Type B pancreatic cell (in vitro differentiated cells): ENCODE results near the gene PAFAH1B1. TPM values are rescaled to one million over a fixed set of nuclear protein-coding genes. Genes with fewer than 3 reads are reported as not detected.
"Not testable (repeated sequence)": the region's sequence is repeated elsewhere in the genome, so short reads cannot be mapped to it uniquely, and the experiment has no call there.

Experiments
- DNase-seq: peaks from one replicate; pipeline ENCODE4 v3.0.0; 2021; ENCODE audit warnings: mixed read lengths; ENCODE audit not compliant: unreplicated experiment; ENCODE audit errors: extremely low spot score
- H3K27ac Mint-ChIP-seq: 2 replicates; pipeline ENCODE4 v1.8.0; 2021; ENCODE audit warnings: mild to moderate bottlenecking, mixed read lengths
- H3K27me3 Mint-ChIP-seq: 2 replicates; pipeline ENCODE4 v1.8.0; 2021; ENCODE audit warnings: mixed read lengths
- H3K36me3 Mint-ChIP-seq: 2 replicates; pipeline ENCODE4 v1.8.0; 2021; ENCODE audit warnings: mixed read lengths
- H3K4me1 Mint-ChIP-seq: one replicate; pipeline ENCODE4 v1.8.0; 2021; ENCODE audit warnings: mixed read lengths; ENCODE audit not compliant: unreplicated experiment
- H3K4me3 Mint-ChIP-seq: 2 replicates; pipeline ENCODE4 v1.8.0; 2021; ENCODE audit warnings: mild to moderate bottlenecking, mixed read lengths
- H3K9me3 Mint-ChIP-seq: 2 replicates; pipeline ENCODE4 v1.8.0; 2021; ENCODE audit warnings: mixed read lengths
- total RNA-seq: library from RNA; stranded (reverse); gene quantifications from 2 replicates; pipeline ENCODE4 v1.2.1, GENCODE V29; 2021; ENCODE audit warnings: low replicate concordance
- TF ChIP-seq, protein P1 (sequence below): fragments of 200-600 bp; sonication (generic); conservative IDR thresholded peaks from 2 replicates; pipeline ENCODE4 v1.5.0; 2021; ENCODE audit warnings: antibody characterized with exemption, mild to moderate bottlenecking

The PAFAH1B1 gene
- total RNA-seq, 1 donor from 2014 or later = 126 TPM

DNA sequence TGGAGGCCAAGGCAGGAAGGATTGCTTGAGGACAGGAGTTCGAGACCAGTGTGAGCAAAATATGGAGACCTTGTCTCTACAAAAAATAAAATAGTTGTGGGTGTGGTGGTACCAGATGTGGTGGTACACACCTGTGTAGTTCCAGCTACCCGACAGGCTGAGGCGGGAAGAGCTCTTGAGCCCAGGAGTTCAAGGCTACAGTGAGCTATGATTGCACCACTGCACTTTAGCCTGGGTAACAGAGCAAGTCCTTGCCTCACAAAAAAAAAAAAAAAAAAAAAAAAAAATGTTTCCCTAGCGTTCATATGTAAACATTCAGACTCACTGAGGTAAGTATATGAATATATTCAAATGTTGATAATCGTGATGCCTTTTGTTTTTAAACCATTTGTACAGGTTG is 78.6 kb downstream of the PAFAH1B1 start:
- H3K27me3 Mint-ChIP-seq = no peaks in the 10 kb centered on the region
- no peak overlapping the region for H3K27ac Mint-ChIP-seq
- H3K4me3 Mint-ChIP-seq = no peak overlapping the region
- H3K4me1 Mint-ChIP-seq = no peaks in the 10 kb centered on the region
- TF ChIP-seq, protein P1, sequence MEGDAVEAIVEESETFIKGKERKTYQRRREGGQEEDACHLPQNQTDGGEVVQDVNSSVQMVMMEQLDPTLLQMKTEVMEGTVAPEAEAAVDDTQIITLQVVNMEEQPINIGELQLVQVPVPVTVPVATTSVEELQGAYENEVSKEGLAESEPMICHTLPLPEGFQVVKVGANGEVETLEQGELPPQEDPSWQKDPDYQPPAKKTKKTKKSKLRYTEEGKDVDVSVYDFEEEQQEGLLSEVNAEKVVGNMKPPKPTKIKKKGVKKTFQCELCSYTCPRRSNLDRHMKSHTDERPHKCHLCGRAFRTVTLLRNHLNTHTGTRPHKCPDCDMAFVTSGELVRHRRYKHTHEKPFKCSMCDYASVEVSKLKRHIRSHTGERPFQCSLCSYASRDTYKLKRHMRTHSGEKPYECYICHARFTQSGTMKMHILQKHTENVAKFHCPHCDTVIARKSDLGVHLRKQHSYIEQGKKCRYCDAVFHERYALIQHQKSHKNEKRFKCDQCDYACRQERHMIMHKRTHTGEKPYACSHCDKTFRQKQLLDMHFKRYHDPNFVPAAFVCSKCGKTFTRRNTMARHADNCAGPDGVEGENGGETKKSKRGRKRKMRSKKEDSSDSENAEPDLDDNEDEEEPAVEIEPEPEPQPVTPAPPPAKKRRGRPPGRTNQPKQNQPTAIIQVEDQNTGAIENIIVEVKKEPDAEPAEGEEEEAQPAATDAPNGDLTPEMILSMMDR = no peak
- peaks cover 42% of the 10 kb centered on the region for H3K36me3 Mint-ChIP-seq
- no peak for DNase-seq
- no peaks in the 10 kb centered on the region for H3K9me3 Mint-ChIP-seq

DNA sequence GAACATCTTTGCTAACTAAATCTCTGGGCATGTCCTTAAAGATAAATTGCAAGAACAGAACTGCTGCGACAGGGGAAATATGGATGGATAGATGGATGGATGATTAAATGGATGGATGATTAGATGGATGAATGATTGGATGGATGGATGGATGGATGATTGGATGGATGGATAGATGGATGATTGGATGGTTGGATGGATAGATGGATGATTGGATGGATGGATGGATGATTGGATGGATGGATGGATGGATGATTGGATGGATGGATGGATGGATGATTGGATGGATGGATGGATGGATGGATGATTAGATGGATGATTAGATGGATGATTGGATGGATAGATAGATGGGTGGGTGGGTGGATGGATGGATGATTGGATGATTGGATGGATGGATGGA is 85.8 kb downstream of the PAFAH1B1 start:
- not testable (repeated sequence) for H3K4me3 Mint-ChIP-seq, H3K9me3 Mint-ChIP-seq, H3K27ac Mint-ChIP-seq, H3K27me3 Mint-ChIP-seq, DNase-seq, H3K4me1 Mint-ChIP-seq
- peaks cover 35% of the 10 kb centered on the region for H3K36me3 Mint-ChIP-seq

DNA sequence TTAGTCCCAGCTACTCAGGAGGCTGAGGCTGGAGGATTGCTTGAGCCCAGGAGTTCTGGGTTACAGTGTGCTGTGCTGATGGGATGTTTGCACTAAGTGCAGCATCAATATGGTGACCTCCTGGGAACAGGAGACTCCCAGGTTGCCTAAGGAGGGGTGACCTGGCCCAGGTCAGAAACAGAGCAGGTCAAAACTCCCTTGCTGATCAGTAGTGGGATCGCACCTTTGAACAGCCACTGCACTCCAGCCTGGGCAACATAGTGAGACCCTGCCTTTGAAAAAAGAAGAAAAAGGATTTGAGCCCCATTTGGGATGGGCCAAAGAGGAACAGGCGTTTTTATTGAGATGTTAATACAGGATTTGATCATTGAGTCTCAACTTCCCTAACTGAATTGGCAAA is 87.5 kb downstream of the PAFAH1B1 start:
- H3K9me3 Mint-ChIP-seq = no peaks in the 10 kb centered on the region
- H3K36me3 Mint-ChIP-seq = peaks cover 27% of the 10 kb centered on the region
- H3K4me3 Mint-ChIP-seq = no peak overlapping the region
- DNase-seq = no peak
- H3K27me3 Mint-ChIP-seq = no peaks in the 10 kb centered on the region
- no peaks in the 10 kb centered on the region for H3K4me1 Mint-ChIP-seq
- TF ChIP-seq, protein P1 = no peak
- H3K27ac Mint-ChIP-seq = peak overlapping the region; percentile 31

DNA sequence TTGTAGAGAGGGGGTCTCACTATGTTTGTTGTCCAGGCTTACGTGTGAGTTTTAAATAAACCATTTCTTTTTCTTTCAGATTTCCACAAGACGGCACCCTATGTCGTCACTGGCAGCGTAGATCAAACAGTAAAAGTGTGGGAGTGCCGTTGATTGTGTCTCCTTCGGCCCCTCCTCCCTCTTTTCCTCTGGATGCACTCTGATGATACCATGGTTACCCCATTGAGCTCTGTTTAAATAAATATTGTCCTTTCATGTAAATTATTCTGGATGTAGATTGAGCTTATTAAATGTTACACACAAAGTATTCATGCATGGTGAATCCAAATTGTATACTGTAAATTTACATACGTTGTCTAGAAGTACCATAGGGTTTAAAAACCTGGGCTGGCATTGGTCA is 88.2 kb downstream of the PAFAH1B1 start:
- Mint-ChIP-seq H3K27ac (peak overlapping the region; percentile 31), H3K9me3 (no peaks in the 10 kb centered on the region), H3K4me3 (no peak overlapping the region), H3K36me3 (peaks cover 24% of the 10 kb centered on the region), H3K4me1 (no peaks in the 10 kb centered on the region), H3K27me3 (no peaks in the 10 kb centered on the region)
- TF ChIP-seq, protein P1 = no peak
- DNase-seq = no peak

DNA sequence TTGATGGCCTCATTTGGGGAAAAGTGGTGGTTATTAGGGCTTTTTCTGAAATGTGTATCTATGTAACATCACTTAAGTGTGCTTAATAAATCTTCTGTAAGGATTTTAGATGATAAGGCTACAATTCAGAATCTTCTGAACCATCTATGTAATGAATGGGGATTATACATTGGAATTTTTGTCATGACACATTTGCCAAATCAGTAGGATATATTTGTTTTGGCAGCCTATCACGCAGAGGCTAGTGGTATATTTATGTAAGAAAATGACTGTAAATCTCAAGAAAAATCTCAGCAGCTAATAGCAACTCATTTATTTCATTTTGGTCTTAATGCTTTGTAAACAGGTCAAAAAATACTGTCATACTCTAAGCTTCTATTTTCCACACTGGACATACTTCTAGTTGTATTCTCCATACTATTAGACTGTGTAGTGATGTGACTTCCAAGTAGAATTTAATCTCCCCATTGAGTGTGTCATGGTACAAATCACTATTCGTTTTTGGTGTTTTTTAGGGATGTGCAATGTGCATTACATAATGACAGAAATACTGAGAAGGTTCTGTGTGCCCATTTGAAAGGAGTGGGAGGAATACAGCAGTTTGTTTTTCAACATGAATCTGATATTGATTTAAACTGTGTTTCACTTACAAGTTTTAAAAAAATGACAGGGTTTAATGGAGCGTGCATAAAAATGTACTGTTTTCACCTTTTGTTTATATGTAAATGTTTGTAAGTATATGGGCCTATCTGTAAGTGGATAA is 88.9 kb downstream of the PAFAH1B1 start:
- peaks cover 18% of the 10 kb centered on the region for H3K36me3 Mint-ChIP-seq
- H3K27ac Mint-ChIP-seq = peak overlapping the region; percentile 25
- H3K4me3 Mint-ChIP-seq = no peak overlapping the region
- TF ChIP-seq, protein P1 = no peak
- H3K4me1 Mint-ChIP-seq = no peaks in the 10 kb centered on the region
- no peaks in the 10 kb centered on the region for H3K27me3 Mint-ChIP-seq
- DNase-seq = no peak
- no peaks in the 10 kb centered on the region for H3K9me3 Mint-ChIP-seq

DNA sequence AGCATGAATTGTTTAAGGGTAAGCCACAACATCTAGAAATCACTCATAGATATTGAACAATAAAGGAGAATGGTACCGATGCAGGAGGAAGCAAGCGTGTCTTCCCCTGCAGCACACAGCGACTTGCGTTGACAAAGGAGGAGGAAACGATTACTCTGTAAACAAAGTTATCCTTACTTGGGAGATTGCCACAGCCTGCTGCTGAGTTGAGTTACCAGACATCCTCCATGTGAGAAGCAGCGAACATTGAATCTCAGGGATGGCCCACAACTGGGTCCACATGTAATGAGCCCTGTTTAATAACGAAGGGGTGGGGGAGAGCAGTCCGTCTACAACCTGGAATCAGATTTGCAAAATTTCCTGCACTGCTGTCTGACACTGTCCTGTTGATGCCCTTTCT is 90.5 kb downstream of the PAFAH1B1 start:
- Mint-ChIP-seq H3K4me3 (no peak overlapping the region), H3K9me3 (no peaks in the 10 kb centered on the region), H3K27me3 (no peaks in the 10 kb centered on the region), H3K36me3 (peaks cover 17% of the 10 kb centered on the region), H3K4me1 (no peaks in the 10 kb centered on the region), H3K27ac (peak overlapping the region; percentile 42)
- TF ChIP-seq, protein P1 = no peak
- DNase-seq = no peak
